SU-DHL-6 (cell line): ENCODE results near the gene HEBP2.

Experiments used
- H2AFZ ChIP-seq: fragments of 200-600 bp; sonication (generic); 2 replicates; pipeline ENCODE4 v1.6.1; 2014; ENCODE audit warnings: low read depth, mild to moderate bottlenecking, moderate library complexity, mixed read lengths, antibody characterized with exemption, low read length; ENCODE audit not compliant: severe bottlenecking
- H3F3A ChIP-seq: fragments of 200-600 bp; shearing (Covaris generic); 2 replicates; pipeline ENCODE4 v1.6.0; 2016; ENCODE audit warnings: antibody characterized with exemption, mild to moderate bottlenecking; ENCODE audit not compliant: insufficient read depth
- H3K27ac ChIP-seq: fragments of 200-600 bp; sonication (generic); 2 replicates; pipeline ENCODE4 v1.5.1; 2016; ENCODE audit warnings: low read depth, mild to moderate bottlenecking, low read length, moderate library complexity, mixed read lengths
- H3K27me3 ChIP-seq: fragments of 200-600 bp; sonication (generic), shearing (Covaris generic); 2 replicates; pipeline ENCODE4 v1.6.0; 2014; ENCODE audit warnings: mild to moderate bottlenecking, low read length
- H3K36me3 ChIP-seq: fragments of 200-600 bp; sonication (generic); 2 replicates; pipeline ENCODE4 v1.6.1; 2014; ENCODE audit warnings: mild to moderate bottlenecking, low read length, mixed read lengths
- H3K4me2 ChIP-seq: fragments of 300-600, 200-600 bp; shearing (Covaris generic), sonication (generic); 2 replicates; pipeline ENCODE4 v1.6.0; 2014; ENCODE audit warnings: low read length, low read depth, mild to moderate bottlenecking; ENCODE audit not compliant: poor library complexity, severe bottlenecking
- H3K4me3 ChIP-seq: fragments of 200-600 bp; sonication (generic); 2 replicates; pipeline ENCODE4 v1.5.1; 2014; ENCODE audit warnings: antibody characterized with exemption, low read length, mild to moderate bottlenecking, mixed read lengths; ENCODE audit not compliant: insufficient read depth, poor library complexity, severe bottlenecking
- H3K79me2 ChIP-seq: fragments of 200-600 bp; sonication (generic); 2 replicates; pipeline ENCODE4 v1.6.1; 2014; ENCODE audit warnings: mild to moderate bottlenecking, low read length, moderate library complexity; ENCODE audit not compliant: insufficient read depth
- H3K9ac ChIP-seq: fragments of 200-600 bp; sonication (generic); 2 replicates; pipeline ENCODE4 v1.7.0; 2014; ENCODE audit warnings: mild to moderate bottlenecking, low read length
- H3K9me2 ChIP-seq: fragments of 200-600 bp; sonication (generic); replicated peaks from 2 replicates; pipeline ENCODE4 v1.6.1; 2014; ENCODE audit warnings: low read length; ENCODE audit not compliant: insufficient read depth
- H3K9me3 ChIP-seq: fragments of 200-600 bp; sonication (generic); 2 replicates; pipeline ENCODE4 v1.6.1; 2014; ENCODE audit warnings: low read length, mixed read lengths; ENCODE audit not compliant: insufficient read depth
- H4K20me1 ChIP-seq: fragments of 200-600 bp; sonication (generic); 2 replicates; pipeline ENCODE4 v1.6.1; 2014; ENCODE audit warnings: low read depth, mild to moderate bottlenecking, antibody characterized with exemption, low read length, moderate library complexity, mixed read lengths
- CTCF ChIP-seq: fragments of 200-600 bp; sonication (generic); IDR thresholded peaks from one replicate; pipeline ENCODE4 v1.5.1; 2017; ENCODE audit warnings: antibody characterized with exemption, mild to moderate bottlenecking, low read length, moderate library complexity; ENCODE audit not compliant: insufficient read depth, poor library complexity, severe bottlenecking
- EZH2phosphoT487 ChIP-seq: fragments of 200-600 bp; sonication (generic), shearing (Covaris generic); conservative IDR thresholded peaks from 2 replicates; pipeline ENCODE4 v1.6.1; 2018; ENCODE audit warnings: mild to moderate bottlenecking, antibody characterized with exemption, low read length, moderate library complexity, mixed read lengths

The HEBP2 gene

GRCh38 chr6:138430361-138431145 is 26.5 kb downstream of the HEBP2 start:
- Histone ChIP-seq H3F3A (no peaks in the 10 kb centered on the region), H3K9me3 (no peaks in the 10 kb centered on the region), H4K20me1 (no peaks in the 10 kb centered on the region), H3K27ac (no peak overlapping the region), H3K9me2 (no peaks in the 10 kb centered on the region), H3K79me2 (no peaks in the 10 kb centered on the region), H3K27me3 (no peaks in the 10 kb centered on the region), H3K4me3 (no peak overlapping the region), H3K36me3 (no peaks in the 10 kb centered on the region), H3K4me2 (no peak overlapping the region), H3K9ac (no peak overlapping the region), H2AFZ (no peak overlapping the region)
- no peak for TF ChIP-seq CTCF
- no peak for TF ChIP-seq EZH2phosphoT487

DNA sequence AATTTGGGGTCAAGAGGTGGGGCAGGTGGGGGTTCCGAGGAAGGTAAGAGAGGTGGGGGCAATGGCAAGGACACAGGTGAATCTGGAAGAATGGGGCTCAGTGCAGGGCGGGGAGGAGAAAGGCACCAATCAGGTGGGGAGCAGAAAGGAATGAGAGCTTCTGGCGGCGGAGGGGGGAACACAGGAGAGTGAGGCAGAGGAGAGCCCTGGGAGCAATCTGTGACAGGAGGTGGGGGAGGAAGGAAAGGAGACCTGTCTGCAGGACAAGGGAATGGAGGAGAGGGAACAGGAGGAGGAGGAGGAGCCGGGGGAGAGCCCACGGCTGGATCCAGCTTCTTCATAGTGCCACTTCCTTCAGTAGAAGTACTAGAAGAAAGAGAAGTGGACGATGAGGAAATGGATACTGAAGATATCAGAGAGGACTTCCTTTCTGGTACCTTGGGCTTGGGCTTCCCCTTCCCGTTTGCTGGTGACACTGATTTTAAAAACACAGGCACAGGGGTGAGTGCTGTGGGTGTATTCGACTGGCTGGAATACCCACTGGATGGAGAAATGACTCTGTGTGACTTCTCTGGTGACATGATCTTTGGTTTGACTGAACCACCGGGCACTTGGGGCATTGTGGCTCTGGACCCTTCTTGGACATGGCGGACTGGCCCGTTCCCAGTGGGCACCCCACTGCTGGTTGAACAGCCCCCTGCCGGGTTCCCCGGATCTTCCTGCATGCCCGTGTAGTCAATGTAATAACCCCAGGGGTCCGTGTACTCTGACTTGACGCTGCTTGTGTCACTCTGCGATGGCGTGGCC is 27.4 kb downstream of the HEBP2 start:
- Histone ChIP-seq H3K36me3 (no peaks in the 10 kb centered on the region), H2AFZ (no peak overlapping the region), H3K9me2 (no peaks in the 10 kb centered on the region), H3F3A (no peaks in the 10 kb centered on the region), H3K79me2 (no peaks in the 10 kb centered on the region), H3K27ac (no peak overlapping the region), H3K4me2 (no peak overlapping the region), H3K9me3 (no peaks in the 10 kb centered on the region), H3K4me3 (no peak overlapping the region), H3K27me3 (no peaks in the 10 kb centered on the region), H4K20me1 (no peaks in the 10 kb centered on the region), H3K9ac (no peak overlapping the region)
- TF ChIP-seq CTCF (no peak), EZH2phosphoT487 (no peak)

DNA sequence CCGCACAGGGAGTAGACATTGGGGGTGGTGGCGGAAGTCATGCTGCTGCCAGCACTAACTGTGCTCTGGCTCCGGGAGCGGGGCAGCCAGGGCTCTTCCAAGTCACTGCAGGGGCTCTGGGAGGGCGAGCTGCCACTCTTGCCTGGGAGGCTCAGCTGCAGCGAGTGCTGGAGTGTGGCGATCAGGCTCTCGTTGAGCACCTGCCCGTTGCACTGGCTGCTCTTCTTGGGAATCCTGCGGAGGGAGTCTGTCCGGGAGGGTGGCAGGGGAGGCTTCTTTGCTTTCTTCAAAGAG is 28.0 kb downstream of the HEBP2 start:
- Histone ChIP-seq H3K9me2 (no peaks in the 10 kb centered on the region), H3K4me2 (no peak overlapping the region), H3K9ac (no peak overlapping the region), H3K79me2 (no peaks in the 10 kb centered on the region), H3K9me3 (no peaks in the 10 kb centered on the region), H3K4me3 (no peak overlapping the region), H4K20me1 (no peaks in the 10 kb centered on the region), H3K27me3 (no peaks in the 10 kb centered on the region), H3F3A (no peaks in the 10 kb centered on the region), H3K27ac (no peak overlapping the region), H3K36me3 (no peaks in the 10 kb centered on the region), H2AFZ (no peak overlapping the region)
- no peak for TF ChIP-seq EZH2phosphoT487
- no peak for TF ChIP-seq CTCF
